GM08714 (cell line): Measurements from ENCODE around the gene SEPTIN2.

ENCODE experiments used
- H3K4me3 ChIP-seq: fragments of 200-500 bp; sonication (Bioruptor generic); 2 replicates; pipeline ENCODE4 v1.5.1; 2014; ENCODE audit warnings: mild to moderate bottlenecking, low read length, inconsistent platforms
- ZNF274 ChIP-seq: IDR thresholded peaks from 2 replicates; pipeline ENCODE4 v1.6.1; 2012; ENCODE audit warnings: mild to moderate bottlenecking, low read depth, low read length

SEPTIN2 gene

DNA sequence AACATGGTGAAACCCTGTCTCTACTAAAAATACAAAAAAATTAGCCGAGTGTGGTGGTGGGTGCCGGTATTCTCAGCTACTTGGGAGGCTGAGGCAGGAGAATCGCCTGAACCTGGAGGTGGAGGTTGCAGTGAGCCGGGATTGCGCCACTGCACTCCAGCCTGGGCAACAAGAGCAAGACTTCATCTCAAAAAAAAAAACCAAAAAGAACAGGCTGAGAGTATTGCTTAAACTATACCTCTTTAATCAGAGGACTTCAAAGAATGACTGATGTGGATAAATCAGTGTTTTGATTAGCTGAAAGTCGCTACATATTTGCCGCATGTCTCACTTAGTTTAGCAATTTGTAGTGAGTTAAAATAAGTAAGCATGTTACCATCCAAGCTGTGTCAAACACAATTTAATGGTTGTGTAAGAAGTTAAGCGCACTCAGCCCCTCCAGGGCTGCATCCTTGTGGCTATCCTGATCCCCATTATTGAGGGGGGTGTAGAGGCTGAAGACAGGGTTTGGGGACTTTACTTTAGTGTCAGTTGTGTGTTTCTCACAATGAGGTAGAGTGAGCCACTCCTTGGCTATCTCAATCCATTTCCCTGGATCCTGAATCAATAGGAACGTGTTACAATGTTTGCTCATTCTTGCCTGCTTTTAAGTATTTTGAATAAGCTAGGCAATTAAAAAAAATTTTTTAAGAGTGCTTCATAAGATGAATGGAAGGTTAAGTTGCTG lies 29.4 kb downstream of the SEPTIN2 start:
- TF ChIP-seq ZNF274: no peak
- no peak overlapping the region for H3K4me3 ChIP-seq

DNA sequence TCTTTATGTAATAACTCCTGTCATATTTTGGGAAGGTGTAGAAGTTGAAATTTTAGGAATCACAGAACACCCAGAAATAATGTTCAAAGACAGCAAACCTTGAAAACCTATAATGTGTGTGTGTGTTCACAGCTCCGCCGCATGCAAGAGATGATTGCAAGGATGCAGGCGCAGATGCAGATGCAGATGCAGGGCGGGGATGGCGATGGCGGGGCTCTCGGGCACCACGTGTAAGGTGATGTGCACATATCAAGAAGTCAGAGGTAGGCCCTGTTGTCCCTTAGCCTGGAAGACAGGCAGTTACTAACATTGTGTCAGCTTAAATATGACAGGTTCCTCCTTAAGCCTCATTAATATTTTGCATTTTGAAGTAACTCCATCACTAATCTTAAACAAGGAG lies 34.2 kb downstream of the SEPTIN2 start:
- H3K4me3 ChIP-seq: no peak overlapping the region
- no peak for TF ChIP-seq ZNF274

DNA sequence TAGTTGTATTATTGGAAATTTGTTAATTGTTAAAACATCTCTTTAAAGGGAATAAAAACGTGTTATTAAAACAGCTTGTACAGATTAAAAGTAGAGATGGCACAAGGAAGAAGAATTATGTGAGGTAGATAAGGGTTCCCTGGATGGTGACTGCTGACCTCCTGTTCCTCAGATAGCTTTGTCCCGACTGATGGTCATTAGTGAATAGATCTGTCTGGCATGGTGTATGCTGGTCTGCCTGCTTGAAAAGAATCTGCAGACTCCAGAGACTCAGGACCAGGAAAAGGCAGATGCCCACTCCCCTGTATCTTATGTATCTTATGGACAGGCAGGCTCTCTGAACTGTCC lies 34.8 kb downstream of the SEPTIN2 start:
- TF ChIP-seq ZNF274: no peak

DNA sequence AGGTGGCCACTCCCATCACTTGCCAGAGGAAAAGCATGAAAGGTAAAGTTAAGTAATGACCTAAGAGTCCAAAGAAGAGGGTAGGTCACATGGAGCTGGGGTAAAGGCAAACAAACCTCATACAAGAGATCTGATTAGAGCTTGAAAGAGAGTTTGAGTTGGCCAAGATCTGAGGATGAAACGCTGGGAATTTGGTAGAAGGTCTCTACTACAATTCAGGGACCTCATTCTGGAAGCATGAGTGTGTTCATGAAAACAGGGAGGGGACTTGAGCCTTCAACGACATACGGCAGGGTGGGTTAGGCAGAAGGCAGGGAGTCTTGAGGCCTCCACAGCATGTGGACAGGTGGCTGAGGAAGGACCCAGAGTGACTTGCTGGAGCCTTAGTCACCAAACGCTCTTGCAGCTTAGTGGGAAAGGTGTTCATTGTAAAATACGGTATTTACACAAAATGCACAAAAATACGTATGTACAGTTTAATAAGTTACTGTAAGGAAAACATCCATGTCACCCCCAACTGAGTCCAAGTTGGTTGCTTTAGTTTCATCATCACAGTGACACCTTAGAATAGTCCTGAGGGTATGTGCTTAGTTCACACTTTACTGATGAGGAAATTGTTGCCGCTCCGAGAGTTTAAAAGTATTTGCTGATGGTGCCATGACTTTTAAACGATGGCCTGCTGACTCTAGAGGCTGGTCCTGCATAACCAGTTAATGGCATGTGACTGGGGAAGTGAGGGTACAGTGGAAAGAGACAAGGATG lies 35.3 kb downstream of the SEPTIN2 start:
- H3K4me3 ChIP-seq: no peak overlapping the region
- no peak for TF ChIP-seq ZNF274

More for the DNA sequence above, 34.8 kb downstream of the SEPTIN2 start:
- no peak overlapping the region for H3K4me3 ChIP-seq

DNA sequence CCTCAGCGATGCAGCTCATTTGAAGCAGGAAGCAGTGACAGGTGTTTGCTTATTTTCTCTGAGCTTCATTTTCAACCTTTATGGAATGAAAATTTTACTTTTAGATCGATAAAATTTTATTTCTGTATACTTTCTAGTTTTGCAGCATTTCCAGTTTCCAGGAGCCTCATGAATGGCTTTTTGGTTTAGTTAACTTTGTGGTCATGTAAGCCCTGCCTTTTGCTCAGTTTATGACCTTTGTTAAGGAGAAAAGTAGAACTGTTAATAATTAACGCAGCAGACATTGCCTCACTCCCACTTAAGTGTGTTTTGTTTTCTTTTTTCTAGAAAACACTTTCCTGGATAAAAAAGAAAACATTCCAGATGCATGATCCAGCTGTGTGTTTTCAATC lies 35.9 kb downstream of the SEPTIN2 start:
- no peak overlapping the region for H3K4me3 ChIP-seq
- no peak for TF ChIP-seq ZNF274

DNA sequence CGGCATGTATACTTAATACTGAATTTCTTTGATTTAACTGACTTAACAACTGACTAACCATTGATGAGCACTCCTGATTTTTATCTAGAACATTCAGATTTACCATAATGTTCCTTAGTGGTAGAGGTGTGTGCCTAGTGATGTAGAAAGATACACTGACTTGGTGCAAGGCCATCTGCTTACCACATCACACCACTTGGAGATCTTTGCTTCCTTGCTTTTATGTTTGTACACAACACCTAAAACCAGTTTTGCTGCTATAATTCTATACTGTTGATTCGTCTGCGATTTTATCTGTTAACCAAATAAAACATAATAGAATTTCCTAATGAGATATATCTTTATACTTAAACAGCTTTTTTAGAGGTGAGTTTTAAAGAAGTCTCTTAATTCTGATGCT lies 36.5 kb downstream of the SEPTIN2 start:
- TF ChIP-seq ZNF274: no peak
- H3K4me3 ChIP-seq: no peak overlapping the region

DNA sequence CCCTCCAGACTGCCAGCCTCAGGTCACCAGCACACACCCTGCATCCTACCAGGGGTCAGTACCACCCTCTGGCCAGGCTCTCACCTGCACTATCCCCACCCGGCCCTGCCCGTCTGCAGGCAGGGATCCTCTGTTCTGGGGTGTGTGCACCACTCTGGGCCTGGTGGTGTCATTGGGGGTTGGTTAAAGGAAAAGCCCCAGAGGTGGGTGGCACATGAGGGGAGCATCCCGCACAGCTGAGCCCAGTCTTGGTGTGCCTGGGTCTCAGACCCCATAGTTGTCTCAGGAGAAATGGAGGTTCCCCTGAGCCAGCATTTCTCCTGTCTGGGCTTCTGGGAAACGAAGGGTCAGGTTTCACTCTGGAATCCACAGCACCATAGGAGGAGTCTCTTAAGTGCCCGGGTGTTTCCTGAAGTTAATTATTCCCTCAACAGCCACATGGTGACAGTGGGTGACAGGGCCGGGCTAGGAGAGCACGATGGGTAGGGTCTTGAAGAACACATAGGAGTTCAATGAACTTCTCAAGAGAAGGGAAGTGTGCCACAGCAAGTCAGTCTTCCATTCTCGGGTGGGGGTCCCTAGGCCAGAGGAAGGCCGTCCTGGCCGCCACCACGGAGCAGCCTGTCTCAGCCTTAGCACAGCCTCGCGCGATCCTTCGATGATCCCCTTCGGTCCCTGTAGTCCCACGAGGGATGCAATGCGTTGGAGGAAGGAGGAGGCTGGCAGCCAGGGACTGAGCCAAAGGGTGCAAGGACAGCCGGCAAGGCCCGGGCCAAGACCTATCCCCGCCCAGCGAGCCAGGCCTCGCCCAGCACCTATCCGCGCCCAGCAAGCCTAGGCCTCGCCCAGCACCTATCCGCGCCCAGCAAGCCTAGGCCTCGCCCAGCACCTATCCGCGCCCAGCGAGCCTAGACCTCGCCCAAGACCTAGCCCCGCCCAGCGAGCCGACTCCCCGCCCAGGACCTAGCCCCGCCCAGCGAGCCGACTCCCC lies 39.2 kb downstream of the SEPTIN2 start:
- H3K4me3 ChIP-seq: no peak overlapping the region
- TF ChIP-seq ZNF274: no peak

DNA sequence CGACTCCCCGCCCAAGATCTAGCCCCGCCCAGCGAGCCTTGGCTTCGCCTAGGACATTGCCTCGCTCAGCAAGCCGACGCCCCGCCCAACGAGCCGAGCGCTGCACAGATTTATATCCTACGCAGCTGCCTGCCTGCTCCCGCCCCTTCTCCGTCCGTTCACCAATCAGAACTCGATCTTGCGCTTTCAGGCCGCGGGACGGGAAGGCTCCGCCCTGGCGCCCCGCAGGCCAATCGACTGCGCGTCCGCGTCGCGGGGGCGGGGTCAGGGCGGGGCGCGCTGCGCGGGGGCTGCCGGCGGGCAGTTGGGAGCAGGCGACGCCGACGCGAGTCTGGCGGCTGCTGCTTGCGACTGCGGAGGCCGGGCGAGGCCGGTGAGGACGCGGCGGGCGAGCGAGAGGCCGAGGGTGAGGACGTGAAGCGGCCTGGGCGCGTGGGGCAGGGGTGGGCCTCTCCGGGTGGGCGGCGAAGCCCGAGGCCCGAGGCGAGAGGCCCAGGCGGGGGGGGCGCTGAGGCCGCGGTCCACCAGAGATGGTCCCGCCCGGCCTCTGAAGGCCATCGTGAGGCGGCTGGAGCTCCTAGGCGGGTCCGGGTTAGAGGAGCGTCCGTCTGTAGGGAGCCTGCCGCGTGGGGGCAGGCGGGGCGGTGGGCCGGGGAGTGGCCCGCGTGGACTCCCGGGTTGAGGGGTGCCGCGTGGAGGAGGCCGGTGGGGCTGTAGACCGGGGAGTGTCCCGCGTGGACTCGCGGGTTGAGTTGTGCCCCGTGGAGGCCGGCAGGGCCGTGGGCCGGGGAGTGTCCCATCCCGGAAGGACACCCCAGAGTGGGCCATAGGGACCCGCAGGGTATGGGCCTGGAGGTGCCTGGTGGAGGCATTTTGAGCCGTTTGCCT lies 40.5 kb downstream of the SEPTIN2 start, which contains the start of gene FARP2:
FARP2 (plus strand) TSS at position 303 of the 888 bp plus-strand sequence. CDS start 16,823 bp downstream, outside the sequence.
- TF ChIP-seq ZNF274: no peak
- H3K4me3 ChIP-seq: peak within 1 kb of the TSS; percentile 98

DNA sequence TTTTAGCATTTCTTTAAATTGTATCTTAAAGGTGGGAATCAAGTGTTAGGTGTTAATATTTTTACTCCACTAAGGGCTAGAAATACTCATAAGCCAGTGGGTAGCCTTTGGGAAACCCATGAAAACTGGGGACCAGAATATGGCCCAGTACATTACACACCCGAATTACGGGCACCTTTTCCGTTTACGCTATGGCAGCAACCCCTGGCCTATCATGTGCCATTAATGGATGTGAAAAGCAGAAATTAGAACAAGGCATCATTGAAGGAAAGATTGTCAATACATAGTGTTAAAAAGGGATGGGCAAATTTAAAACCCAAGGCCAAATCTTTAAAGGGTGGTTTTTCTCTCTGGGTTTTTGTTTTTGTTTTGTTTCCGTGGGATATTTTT lies 41.1 kb downstream of the SEPTIN2 start:
- H3K4me3 ChIP-seq: peak overlapping the region; percentile 98
- TF ChIP-seq ZNF274: no peak

DNA sequence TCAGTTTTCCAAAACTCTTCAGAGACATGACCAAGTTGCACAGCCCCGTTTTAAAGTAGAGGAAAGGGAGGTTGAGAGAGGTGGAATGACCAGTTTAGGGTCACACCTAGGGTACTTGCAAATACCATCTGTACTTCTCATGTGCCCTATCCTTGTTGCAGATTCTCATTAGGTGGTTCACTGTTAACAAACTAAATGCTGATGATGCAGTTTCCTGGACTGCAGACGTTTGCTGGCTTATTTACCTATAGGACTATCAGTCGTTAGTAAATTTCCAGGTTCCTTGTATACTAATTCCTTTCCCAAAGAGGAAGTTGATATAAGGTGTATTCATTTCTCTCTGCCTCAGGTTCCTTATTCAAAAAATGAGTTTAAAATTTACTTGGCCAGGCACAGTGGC lies 41.8 kb downstream of the SEPTIN2 start:
- peak overlapping the region; percentile 98 for H3K4me3 ChIP-seq
- no peak for TF ChIP-seq ZNF274

DNA sequence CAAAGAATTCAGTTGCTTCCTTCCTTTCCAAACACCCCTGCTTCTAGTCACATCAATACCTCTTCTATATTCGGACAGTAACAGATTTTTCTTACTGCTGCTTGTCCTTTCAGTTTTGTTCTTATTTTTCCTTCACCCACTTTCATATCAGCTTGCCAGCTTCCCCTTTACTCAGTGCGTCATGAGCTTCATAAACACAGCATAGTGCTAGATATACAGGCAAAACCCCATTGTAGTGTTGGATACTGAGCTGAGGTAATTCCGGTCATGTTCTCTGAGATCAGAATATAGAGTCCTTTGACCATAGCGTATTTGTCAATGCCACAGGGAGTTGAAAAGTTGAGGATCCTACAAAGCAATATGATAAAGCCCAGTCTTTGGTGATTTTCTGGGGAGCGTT lies 42.7 kb downstream of the SEPTIN2 start:
- peak overlapping the region; percentile 6; the same call in 1 of the 2 replicates for H3K4me3 ChIP-seq
- no peak for TF ChIP-seq ZNF274

DNA sequence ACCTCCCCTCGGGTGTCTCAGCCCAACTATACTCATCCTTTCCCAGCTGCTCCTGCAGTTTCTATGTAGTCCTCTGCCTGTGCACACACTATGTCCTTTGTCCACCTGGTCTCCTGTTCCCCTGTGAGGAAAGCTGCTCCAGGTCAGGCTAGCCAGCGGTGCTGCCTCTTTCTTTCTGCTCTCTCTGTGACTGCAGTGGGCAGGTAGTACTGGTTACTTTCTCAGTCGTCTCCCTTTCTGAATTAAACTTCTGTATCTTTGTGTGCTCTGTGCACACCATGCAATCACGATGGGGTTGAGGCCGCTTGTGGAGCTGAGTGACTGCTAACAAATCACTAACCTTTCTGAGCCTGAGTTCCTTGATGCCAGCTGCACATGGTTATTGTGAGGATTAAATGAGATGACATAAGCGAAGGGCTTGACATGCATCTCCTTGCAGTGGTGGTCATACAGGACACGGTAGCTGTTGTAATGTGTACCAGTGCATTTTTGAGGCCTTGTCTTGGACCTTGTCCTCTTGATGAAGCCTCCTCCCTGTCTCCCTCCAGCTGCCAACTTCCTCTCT lies 43.8 kb downstream of the SEPTIN2 start:
- TF ChIP-seq ZNF274: no peak
- no peak overlapping the region for H3K4me3 ChIP-seq

DNA sequence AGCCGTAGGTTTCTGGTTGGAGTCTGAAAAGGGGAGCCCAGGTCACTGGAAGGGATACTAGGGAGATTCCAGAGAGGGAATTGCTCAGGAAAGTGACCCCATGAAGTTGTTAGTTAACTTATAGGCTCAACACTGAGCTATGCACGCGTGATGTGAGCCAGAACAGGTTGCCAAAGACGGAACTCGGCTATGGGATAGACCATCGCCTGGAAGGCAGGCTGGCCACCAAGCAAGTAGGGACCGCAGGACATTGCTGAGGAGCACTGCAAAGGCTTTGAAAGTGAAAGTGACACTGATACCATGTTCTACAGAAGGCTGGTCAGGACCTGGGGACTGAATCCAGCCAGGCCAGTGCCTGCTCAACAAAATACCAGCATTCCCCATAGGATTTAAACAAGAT lies 47.7 kb downstream of the SEPTIN2 start:
- TF ChIP-seq ZNF274: no peak
- no peak overlapping the region for H3K4me3 ChIP-seq

DNA sequence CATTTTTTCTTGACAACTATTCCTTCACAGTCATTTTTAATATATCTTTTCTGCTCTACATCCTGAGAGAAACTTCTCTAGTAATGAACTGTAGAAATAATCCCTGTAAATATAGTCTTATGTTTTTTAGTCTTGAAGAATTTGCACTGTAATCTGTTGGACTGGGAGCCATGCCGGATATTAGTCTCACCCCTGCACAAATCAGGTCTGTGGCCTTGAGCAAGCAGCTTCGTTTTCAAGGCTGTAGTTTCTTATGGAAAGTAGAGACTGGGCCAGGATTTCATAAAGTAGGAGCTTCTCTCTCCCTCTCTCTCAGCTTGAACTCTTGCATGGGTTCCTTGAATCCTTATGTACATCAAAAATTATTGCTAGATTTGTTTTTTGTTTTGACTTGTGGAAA lies 49.1 kb downstream of the SEPTIN2 start:
- no peak overlapping the region for H3K4me3 ChIP-seq
- no peak for TF ChIP-seq ZNF274
